Stimulated activated CD8-positive, alpha-beta memory T cell treated with anti-CD3 and anti-CD28 coated beads, Interleukin-4, amount 100 ng/mL, for 1 hour (primary cell): Measurements from ENCODE around the gene MAX.

Source experiments
- DNase-seq, 2 donors: peaks; one replicate each; pipeline ENCODE4 v3.0.0-alpha.2; 2020; ENCODE audit warnings: low read depth in 2 of 2, low spot score in 1 of 2

Gene MAX

GRCh38 chr14:65102441-65103149 lies at the start of gene MAX:
MAX (minus strand) TSS chr14:65102517; CDS start chr14:65102339, 178 bp downstream.
- peak; percentile 88 to 96 for DNase-seq

- no peak for DNase-seq
Measured at GRCh38 chr14:65151609-65151956, 49.3 kb upstream of the MAX start.

GRCh38 chr14:65150898-65151608 lies 48.7 kb upstream of the MAX start:
- no peak for DNase-seq

GRCh38 chr14:65149116-65149515 lies 46.8 kb upstream of the MAX start:
- DNase-seq: no peak

- DNase-seq: no peak
Measured at GRCh38 chr14:65144170-65144569, 41.9 kb upstream of the MAX start.

GRCh38 chr14:65142914-65143625 lies 40.8 kb upstream of the MAX start:
- DNase-seq: no peak

GRCh38 chr14:65142429-65142828 lies 40.1 kb upstream of the MAX start:
- DNase-seq: no peak

GRCh38 chr14:65141523-65141922 lies 39.2 kb upstream of the MAX start:
- DNase-seq: no peak

- DNase-seq: no peak
Measured at GRCh38 chr14:65137648-65138307, 35.5 kb upstream of the MAX start.

- no peak for DNase-seq
Measured at GRCh38 chr14:65134651-65135579, 32.6 kb upstream of the MAX start.

GRCh38 chr14:65132855-65133254 lies 30.5 kb upstream of the MAX start:
- DNase-seq: no peak

GRCh38 chr14:65131301-65131701 lies 29.0 kb upstream of the MAX start:
- no peak for DNase-seq

- DNase-seq: no peak
Measured at GRCh38 chr14:65128096-65128495, 25.8 kb upstream of the MAX start.

- DNase-seq: no peak
Measured at GRCh38 chr14:65117769-65118745, 15.7 kb upstream of the MAX start.

GRCh38 chr14:65115615-65116014 lies 13.3 kb upstream of the MAX start:
- DNase-seq: no peak

- no peak for DNase-seq
Measured at GRCh38 chr14:65110525-65110924, 8.2 kb upstream of the MAX start.

GRCh38 chr14:65109357-65109756 lies 7.0 kb upstream of the MAX start:
- no peak for DNase-seq

- no peak for DNase-seq
Measured at GRCh38 chr14:65107200-65107599, 4.9 kb upstream of the MAX start.

- no peak for DNase-seq
Measured at GRCh38 chr14:65106736-65107135, 4.4 kb upstream of the MAX start.
